Fibroblast of the aortic adventitia (primary cell): Measurements from ENCODE around the gene KLK6. TPM values are rescaled to one million over a fixed set of nuclear protein-coding genes. Genes with fewer than 3 reads are reported as not detected.

Experiments used
- total RNA-seq: library from RNA; depleted of rRNA; stranded (reverse); fragments of >200 nt; gene quantifications from 2 replicates; pipeline ENCODE4 v1.2.3, GENCODE V29; 2012; ENCODE audit warnings: low replicate concordance

Gene KLK6
- total RNA-seq, 1 donor, result not detected

Other genes starting within 250 kb of the KLK6 start
- gene SHANK1, start 249.8 kb downstream of the KLK6 start, total RNA-seq, result 2.6 and 4.2 TPM in 2 replicates
- 21.8 and 71.8 TPM in 2 replicates for gene CLEC11A, start 246.2 kb downstream of the KLK6 start, total RNA-seq
- not detected in 2 replicates for gene GPR32, start 199.1 kb downstream of the KLK6 start, total RNA-seq
- not detected in 2 replicates for gene ACP4, start 179.2 kb downstream of the KLK6 start, total RNA-seq
- gene KLK1, start 145.8 kb downstream of the KLK6 start, total RNA-seq, result not detected in 2 replicates
- not detected in 2 replicates for gene KLK15, start 136.0 kb downstream of the KLK6 start, total RNA-seq
- not detected in 2 replicates for gene KLK3, start 114.7 kb downstream of the KLK6 start, total RNA-seq
- not detected in 2 replicates for gene KLK2, start 96.2 kb downstream of the KLK6 start, total RNA-seq
- gene KLK4, start 58.2 kb downstream of the KLK6 start, total RNA-seq, result not detected in 2 replicates
- gene KLK5, start 16.6 kb downstream of the KLK6 start, total RNA-seq, result 0.99 TPM in 1 of 2 replicates, not detected in the other
- gene KLK7, start 14.3 kb upstream of the KLK6 start, total RNA-seq, result 0.18 TPM in 1 of 2 replicates, not detected in the other
- gene KLK8, start 32.0 kb upstream of the KLK6 start, total RNA-seq, result not detected in 2 replicates
- gene KLK10, start 50.1 kb upstream of the KLK6 start, total RNA-seq, result 0.27 TPM in 1 of 2 replicates, not detected in the other
- not detected in 2 replicates for gene KLK11, start 57.0 kb upstream of the KLK6 start, total RNA-seq
- gene KLK12, start 65.4 kb upstream of the KLK6 start, total RNA-seq, result not detected in 2 replicates
- not detected in 2 replicates for gene KLK13, start 95.5 kb upstream of the KLK6 start, total RNA-seq
- gene KLK14, start 113.3 kb upstream of the KLK6 start, total RNA-seq, result not detected in 2 replicates
- 3.2 and 6.4 TPM in 2 replicates for gene CTU1, start 138.8 kb upstream of the KLK6 start, total RNA-seq
- gene SIGLEC9, start 155.3 kb upstream of the KLK6 start, total RNA-seq, result 0.09 TPM in 1 of 2 replicates, not detected in the other
- gene SIGLEC7, start 172.7 kb upstream of the KLK6 start, total RNA-seq, result 0.41 TPM in 1 of 2 replicates, not detected in the other